PC-9 (cell line): ENCODE results near the gene MRM3. TPM values are rescaled to one million over a fixed set of nuclear protein-coding genes. Genes with fewer than 3 reads are reported as not detected.
"Not testable (repeated sequence)": the region's sequence is repeated elsewhere in the genome, so short reads cannot be mapped to it uniquely, and the experiment has no call there.

Experiments used
- BruUV-seq: library from RNA; stranded (reverse); fragments of 400-500 nt; replicated peaks from 2 replicates; lab custom pipeline; 2021; lab: Mats Ljungman, UMichigan
- CTCF ChIA-PET: fragments of 300-600 bp; sonication (Branson Sonifier 250); formaldehyde crosslinking; loops from one replicate; lab custom pipeline; 2022; ENCODE audit warnings: antibody characterized with exemption; lab: Charles Lee
- POLR2A ChIA-PET: fragments of 300-600 bp; sonication (Branson Sonifier 250); formaldehyde crosslinking; loops from one replicate; lab custom pipeline; 2022; ENCODE audit warnings: antibody characterized with exemption; ENCODE audit not compliant: unreplicated experiment; lab: Charles Lee
- DNase-seq, 2 experiments: peaks; one replicate each; pipeline versions ENCODE4 v3.0.0 to v3.0.0-alpha.2; 2015 to 2022; ENCODE audit warnings: mixed read lengths in 1 of 2
- H2AFZ ChIP-seq: fragments of 200-600 bp; sonication (generic); 2 replicates; pipeline ENCODE4 v1.8.1; 2017; ENCODE audit warnings: antibody characterized with exemption
- H3F3A ChIP-seq: fragments of 200-600 bp; sonication (generic); 2 replicates; pipeline ENCODE4 v1.8.1; 2017; ENCODE audit warnings: antibody characterized with exemption, mild to moderate bottlenecking, low read depth; ENCODE audit not compliant: insufficient read depth
- H3K27ac ChIP-seq: fragments of 200-600 bp; sonication (generic); 2 replicates; pipeline ENCODE4 v1.6.1; 2016; ENCODE audit warnings: mixed run types
- H3K27me3 ChIP-seq: fragments of 200-600 bp; sonication (generic); 2 replicates; pipeline ENCODE4 v1.6.1; 2016; ENCODE audit warnings: low read depth, mixed run types; ENCODE audit not compliant: insufficient read depth
- H3K36me3 ChIP-seq: fragments of 200-600 bp; sonication (generic); 2 replicates; pipeline ENCODE4 v1.6.1; 2016; ENCODE audit warnings: low read depth, mixed run types
- H3K4me1 ChIP-seq: fragments of 200-600 bp; sonication (generic); replicated peaks from 2 replicates; pipeline ENCODE4 v1.6.1; 2016; ENCODE audit warnings: mixed run types; ENCODE audit not compliant: insufficient read depth
- H3K4me2 ChIP-seq: fragments of 200-600 bp; sonication (generic); 2 replicates; pipeline ENCODE4 v1.6.1; 2017; ENCODE audit warnings: mixed run types
- H3K4me3 ChIP-seq: fragments of 200-600 bp; sonication (generic); 2 replicates; pipeline ENCODE4 v1.6.1; 2016; ENCODE audit warnings: mixed run types
- H3K79me2 ChIP-seq: fragments of 200-600 bp; sonication (generic); 2 replicates; pipeline ENCODE4 v1.6.1; 2017; ENCODE audit warnings: low read depth, mixed run types
- H3K9me2 ChIP-seq: fragments of 200-600 bp; sonication (generic); 2 replicates; pipeline ENCODE4 v1.8.1; 2017; ENCODE audit warnings: mild to moderate bottlenecking; ENCODE audit not compliant: insufficient read depth
- H3K9me3 ChIP-seq: fragments of 200-600 bp; sonication (generic); 2 replicates; pipeline ENCODE4 v1.8.1; 2016; ENCODE audit warnings: low read depth; ENCODE audit not compliant: insufficient read depth
- H4K20me1 ChIP-seq: fragments of 200-600 bp; sonication (generic); 2 replicates; pipeline ENCODE4 v1.8.1; 2017; ENCODE audit not compliant: insufficient read depth
- CTCF ChIP-seq: fragments of 200-600 bp; sonication (generic); conservative IDR thresholded peaks from 2 replicates; pipeline ENCODE4 v1.6.1; 2017; ENCODE audit warnings: mixed run types, antibody characterized with exemption, mild to moderate bottlenecking, moderate library complexity
- EZH2 ChIP-seq: fragments of 200-600 bp; sonication (generic); IDR thresholded peaks from 2 replicates; pipeline ENCODE4 v1.8.0; 2017; ENCODE audit warnings: antibody characterized with exemption, low read depth
- intact Hi-C: fragments of 100-400 bp; cut with micrococcal nuclease; formaldehyde crosslinking; loops from one replicate; pipeline ENCODE4 v1.10.0; 2022; ENCODE audit not compliant: unreplicated experiment
- total RNA-seq: library from RNA; stranded (reverse); gene quantifications from 2 replicates; pipeline ENCODE4 v1.2.3, GENCODE V29; 2021

Gene MRM3
- total RNA-seq, 1 experiment from 2014 or later = 23.2 TPM

GRCh38 chr17:835263-835662 is 53.1 kb downstream of the MRM3 start:
- no peak for TF ChIP-seq CTCF
- no peak for TF ChIP-seq EZH2
- DNase-seq = peak in 1 of 2 experiments; percentile 10
- H4K20me1 ChIP-seq = peaks cover 21% of the 10 kb centered on the region
- no peaks in the 10 kb centered on the region for H3K9me2 ChIP-seq
- no peaks in the 10 kb centered on the region for H3K4me1 ChIP-seq
- no peaks in the 10 kb centered on the region for H3F3A ChIP-seq
- no peaks in the 10 kb centered on the region for H3K9me3 ChIP-seq
- H3K27me3 ChIP-seq = no peaks in the 10 kb centered on the region
- ChIA-PET CTCF (no interaction called here), POLR2A (no interaction called here)
- no peaks in the 10 kb centered on the region for H3K36me3 ChIP-seq
- H3K27ac ChIP-seq = no peak overlapping the region
- BruUV-seq = no TSS peak
- H3K4me3 ChIP-seq = no peak overlapping the region
- no peak overlapping the region for H3K4me2 ChIP-seq
- no peak overlapping the region for H2AFZ ChIP-seq
- H3K79me2 ChIP-seq = no peaks in the 10 kb centered on the region
- intact Hi-C loops = no loop called here

- CTCF ChIA-PET, H3K4me2 ChIP-seq, H3K27me3 ChIP-seq, DNase-seq, H3K79me2 ChIP-seq, intact Hi-C loops, H2AFZ ChIP-seq, H3F3A ChIP-seq, H3K9me3 ChIP-seq, H3K4me1 ChIP-seq, BruUV-seq, H3K27ac ChIP-seq, H3K4me3 ChIP-seq, POLR2A ChIA-PET, H3K9me2 ChIP-seq, H3K36me3 ChIP-seq: not testable (repeated sequence)
- peaks cover 21% of the 10 kb centered on the region for H4K20me1 ChIP-seq
Observed at GRCh38 chr17:835721-836120, 53.6 kb downstream of the MRM3 start.

GRCh38 chr17:836151-836550 is 54.0 kb downstream of the MRM3 start:
- no TSS peak for BruUV-seq
- no peak overlapping the region for H3K27ac ChIP-seq
- H3K9me2 ChIP-seq = no peaks in the 10 kb centered on the region
- H3K36me3 ChIP-seq = no peaks in the 10 kb centered on the region
- no peaks in the 10 kb centered on the region for H3K79me2 ChIP-seq
- POLR2A ChIA-PET = interaction anchor here (0.6 kb wide), 1 partner anchor 115 kb away, joined by 3 read pairs; no protein-coding TSS in a partner anchor
- peaks cover 21% of the 10 kb centered on the region for H4K20me1 ChIP-seq
- no peaks in the 10 kb centered on the region for H3K9me3 ChIP-seq
- TF ChIP-seq EZH2 (no peak), CTCF (no peak)
- H3F3A ChIP-seq = no peaks in the 10 kb centered on the region
- no peak overlapping the region for H2AFZ ChIP-seq
- H3K4me3 ChIP-seq = no peak overlapping the region
- no peak for DNase-seq
- no peaks in the 10 kb centered on the region for H3K27me3 ChIP-seq
- CTCF ChIA-PET = interaction anchor here (0.6 kb wide), 1 partner anchor 40 kb away, joined by 4 read pairs; no protein-coding TSS in a partner anchor
- intact Hi-C loops = no loop called here
- H3K4me2 ChIP-seq = no peak overlapping the region
- H3K4me1 ChIP-seq = no peaks in the 10 kb centered on the region

- ChIA-PET POLR2A (no interaction called here), CTCF (no interaction called here)
- intact Hi-C loops = no loop called here
- no peaks in the 10 kb centered on the region for H3K9me2 ChIP-seq
- H3K36me3 ChIP-seq = no peaks in the 10 kb centered on the region
- no peaks in the 10 kb centered on the region for H3K79me2 ChIP-seq
- H2AFZ ChIP-seq = no peak overlapping the region
- H3K4me3 ChIP-seq = no peak overlapping the region
- no TSS peak for BruUV-seq
- no peak overlapping the region for H3K27ac ChIP-seq
- H4K20me1 ChIP-seq = peaks cover 21% of the 10 kb centered on the region
- H3K9me3 ChIP-seq = no peaks in the 10 kb centered on the region
- H3K27me3 ChIP-seq = no peaks in the 10 kb centered on the region
- no peak overlapping the region for H3K4me2 ChIP-seq
- no peak for TF ChIP-seq CTCF
- no peak for TF ChIP-seq EZH2
- H3F3A ChIP-seq = no peaks in the 10 kb centered on the region
- no peak for DNase-seq
- no peaks in the 10 kb centered on the region for H3K4me1 ChIP-seq
Observed at GRCh38 chr17:838486-838885, 56.3 kb downstream of the MRM3 start.
